ENCODE data around the gene L1TD1.

DNA sequence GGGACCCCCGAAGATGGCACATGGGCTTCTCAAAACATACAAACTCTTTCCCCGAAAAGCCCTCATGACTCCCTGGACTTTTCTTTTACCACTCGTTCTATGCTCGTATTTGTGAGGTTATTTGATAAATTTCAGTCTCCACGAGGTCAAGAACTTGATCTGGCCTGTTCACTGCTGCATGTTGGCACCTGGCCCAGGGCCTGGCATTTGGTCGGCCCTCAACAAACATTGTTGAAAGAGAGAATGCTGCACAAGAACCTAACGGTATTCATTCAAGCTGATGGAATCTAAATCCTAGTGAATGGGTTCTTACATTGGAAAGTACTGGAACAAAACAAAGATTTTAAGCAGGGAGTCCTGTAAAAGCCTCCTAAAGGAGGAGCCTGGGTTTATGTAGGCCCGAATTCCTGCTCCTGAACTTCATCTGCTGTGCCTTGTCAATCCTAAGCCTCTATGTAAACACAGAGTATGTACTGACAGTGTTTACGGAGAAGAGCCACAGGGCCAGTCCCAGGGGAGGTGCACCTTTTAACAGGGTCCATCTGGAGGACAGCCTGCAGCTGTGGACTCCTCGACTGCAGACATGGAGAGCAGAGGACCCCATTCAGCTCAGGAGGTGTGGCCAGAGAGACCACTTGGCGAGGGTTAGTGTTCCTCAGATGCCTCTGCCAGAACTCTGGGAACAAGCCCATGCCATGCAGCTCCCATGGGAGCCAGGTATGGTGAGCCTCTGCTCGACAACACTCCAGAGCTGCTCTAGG, 46.9 kb downstream of the L1TD1 start:
- TF ChIP-seq, protein P1, sequence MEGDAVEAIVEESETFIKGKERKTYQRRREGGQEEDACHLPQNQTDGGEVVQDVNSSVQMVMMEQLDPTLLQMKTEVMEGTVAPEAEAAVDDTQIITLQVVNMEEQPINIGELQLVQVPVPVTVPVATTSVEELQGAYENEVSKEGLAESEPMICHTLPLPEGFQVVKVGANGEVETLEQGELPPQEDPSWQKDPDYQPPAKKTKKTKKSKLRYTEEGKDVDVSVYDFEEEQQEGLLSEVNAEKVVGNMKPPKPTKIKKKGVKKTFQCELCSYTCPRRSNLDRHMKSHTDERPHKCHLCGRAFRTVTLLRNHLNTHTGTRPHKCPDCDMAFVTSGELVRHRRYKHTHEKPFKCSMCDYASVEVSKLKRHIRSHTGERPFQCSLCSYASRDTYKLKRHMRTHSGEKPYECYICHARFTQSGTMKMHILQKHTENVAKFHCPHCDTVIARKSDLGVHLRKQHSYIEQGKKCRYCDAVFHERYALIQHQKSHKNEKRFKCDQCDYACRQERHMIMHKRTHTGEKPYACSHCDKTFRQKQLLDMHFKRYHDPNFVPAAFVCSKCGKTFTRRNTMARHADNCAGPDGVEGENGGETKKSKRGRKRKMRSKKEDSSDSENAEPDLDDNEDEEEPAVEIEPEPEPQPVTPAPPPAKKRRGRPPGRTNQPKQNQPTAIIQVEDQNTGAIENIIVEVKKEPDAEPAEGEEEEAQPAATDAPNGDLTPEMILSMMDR (IDR thresholded peaks at IDR 0.05 in 4 of 5, conservative IDR thresholded peaks at IDR 0.05 in 1 of 5) = no peak
- no peak for TF ChIP-seq POLR2A (IDR thresholded peaks at IDR 0.05)
